ENCODE results near the gene CALCOCO1.

- TF ChIP-seq POLR2A (IDR thresholded peaks at IDR 0.05) (no peak), CTCF (IDR thresholded peaks at IDR 0.05 in 4 of 5, conservative IDR thresholded peaks at IDR 0.05 in 1 of 5) (no peak)
These were observed 38.6 kb upstream of the CALCOCO1 start for GRCh38 chr12:53765891-53766290.
